ENCODE data around the gene VSTM1.

GRCh38 chr19:54095136-54095858 is 31.6 kb upstream of the VSTM1 start:
- TF ChIP-seq GATA2 (IDR thresholded peaks at IDR 0.05; ENCODE audit: low read depth, low read length) (no peak), GATA3 (IDR thresholded peaks at IDR 0.05; ENCODE audit: low read depth, low read length) (no peak)

Data from SH-SY5Y (cell line).